GM06990 (cell line): ENCODE results near the gene UNC13D.

ENCODE experiments used
- DNase-seq: peaks from one replicate; pipeline ENCODE4 v3.0.0-alpha.2; 2011; ENCODE audit not compliant: insufficient read length; ENCODE audit errors: extremely low read depth
- H3K27me3 ChIP-seq: replicated peaks from 2 replicates; pipeline ENCODE4 v1.6.0; 2011; ENCODE audit warnings: low read length; ENCODE audit not compliant: control insufficient read depth, insufficient read depth
- H3K36me3 ChIP-seq: 2 replicates; pipeline ENCODE4 v1.5.1; 2011; ENCODE audit warnings: low read length; ENCODE audit not compliant: control insufficient read depth, insufficient read depth
- H3K4me3 ChIP-seq: replicated peaks from 2 replicates; pipeline ENCODE4 v1.5.1; 2011; ENCODE audit warnings: low read depth, mild to moderate bottlenecking, control low read depth, low read length
- CTCF ChIP-seq: IDR thresholded peaks from 2 replicates; pipeline ENCODE4 v1.5.1; 2011; ENCODE audit warnings: low read length, control low read depth, mild to moderate bottlenecking, inconsistent platforms; ENCODE audit not compliant: insufficient read depth, poor library complexity, severe bottlenecking

The UNC13D gene

GRCh38 chr17:75846692-75847613 lies 2.7 kb upstream of the UNC13D start:
- Histone ChIP-seq H3K27me3 (no peaks in the 10 kb centered on the region), H3K36me3 (peaks cover 37% of the 10 kb centered on the region), H3K4me3 (no peak overlapping the region)
- peak; percentile 10 for DNase-seq
- TF ChIP-seq CTCF: no peak

GRCh38 chr17:75845933-75846691 lies 1.9 kb upstream of the UNC13D start:
- H3K4me3 ChIP-seq: no peak overlapping the region
- peak; percentile 15 for DNase-seq
- H3K27me3 ChIP-seq: no peaks in the 10 kb centered on the region
- no peak for TF ChIP-seq CTCF
- H3K36me3 ChIP-seq: peaks cover 32% of the 10 kb centered on the region

- Histone ChIP-seq H3K4me3 (peak overlapping the region; percentile 63), H3K27me3 (no peaks in the 10 kb centered on the region), H3K36me3 (peaks cover 38% of the 10 kb centered on the region)
- DNase-seq: peak; percentile 84
- peak; percentile 88 for TF ChIP-seq CTCF
Measured at GRCh38 chr17:75845058-75845711, 981 bp upstream of the UNC13D start.

- Histone ChIP-seq H3K4me3 (peak overlapping the region; percentile 63), H3K36me3 (peaks cover 38% of the 10 kb centered on the region), H3K27me3 (no peaks in the 10 kb centered on the region)
- TF ChIP-seq CTCF: no peak
- no peak for DNase-seq
Measured at GRCh38 chr17:75844530-75845057, 390 bp upstream of the UNC13D start.

- peak; percentile 15 for TF ChIP-seq CTCF
- Histone ChIP-seq H3K36me3 (peaks cover 27% of the 10 kb centered on the region), H3K4me3 (peak overlapping the region; percentile 63), H3K27me3 (no peaks in the 10 kb centered on the region)
- DNase-seq: peak; percentile 48
Measured at GRCh38 chr17:75842963-75843576, 1.1 kb downstream of the UNC13D start.
